LoVo (cell line): ENCODE data around the gene YWHAE.
A peak's percentile ranks its signal among the peaks of the same experiment; 100 is the strongest.
"Not testable (repeated sequence)": the region's sequence is repeated elsewhere in the genome, so short reads cannot be mapped to it uniquely, and the experiment has no call there.

Experiments used
- DNase-seq: peaks from one replicate; pipeline ENCODE4 v3.0.0-alpha.2; 2016; ENCODE audit warnings: low spot score

The YWHAE gene

DNA sequence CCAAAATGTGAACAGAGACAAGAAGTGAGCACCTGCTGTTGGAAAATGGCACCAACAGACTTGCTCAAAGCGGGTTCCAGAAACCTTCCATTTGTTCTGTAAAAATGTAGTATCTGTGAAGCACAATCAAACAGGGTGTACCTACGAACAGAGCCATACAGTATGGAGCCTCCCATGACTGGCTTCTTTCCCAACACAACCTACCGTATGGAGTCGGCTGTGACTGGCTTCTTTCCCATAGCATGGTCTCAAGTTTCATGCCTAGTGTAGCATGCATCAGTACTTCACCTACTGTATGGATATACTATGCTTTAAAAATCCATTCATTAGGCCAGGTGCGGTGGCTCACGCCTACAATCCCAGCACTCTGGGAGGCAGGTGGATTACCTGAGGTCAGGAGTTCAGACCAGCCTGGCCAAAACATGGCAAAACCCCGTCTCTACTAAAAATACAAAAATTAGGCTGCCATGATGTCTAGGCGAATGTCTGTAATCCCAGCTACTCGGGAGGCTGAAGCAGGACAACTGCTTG lies 26.2 kb downstream of the YWHAE start:
- no peak for DNase-seq

GRCh38 chr17:1372618-1373017 lies 27.4 kb downstream of the YWHAE start:
- DNase-seq = no peak

DNA sequence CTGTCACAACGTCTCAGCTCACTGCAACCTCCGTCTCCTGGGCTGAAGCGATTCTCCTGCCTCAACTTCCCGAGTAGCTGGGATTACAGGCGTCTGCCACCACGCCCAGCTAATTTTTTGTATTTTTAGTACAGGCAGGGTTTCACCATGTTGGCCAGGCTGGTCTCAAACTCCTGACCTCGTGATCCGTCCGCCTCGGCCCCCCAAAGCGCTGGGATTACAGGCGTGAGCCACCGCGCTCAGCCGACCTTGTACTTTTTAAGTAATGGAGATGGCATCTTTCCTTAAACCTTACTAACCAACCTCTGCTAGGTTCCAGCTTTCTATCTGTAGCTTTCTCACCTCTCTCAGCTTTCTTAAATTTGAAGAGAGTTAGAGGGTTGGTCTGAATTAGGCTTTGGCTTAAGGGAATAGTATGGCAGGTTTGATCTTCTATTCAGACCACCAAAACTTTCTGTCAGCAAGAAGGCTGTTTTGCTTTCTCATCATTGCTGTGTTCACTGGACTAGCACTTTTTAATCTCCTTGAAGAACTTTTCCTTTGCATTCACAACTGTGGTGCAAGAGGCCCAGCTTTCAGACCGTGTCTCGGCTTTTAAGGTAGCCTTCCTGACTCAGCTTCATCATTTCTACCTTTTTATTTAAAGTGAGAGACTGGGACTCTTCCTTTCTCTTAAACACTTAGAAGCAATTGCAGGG lies 28.0 kb downstream of the YWHAE start:
- DNase-seq = no peak

DNA sequence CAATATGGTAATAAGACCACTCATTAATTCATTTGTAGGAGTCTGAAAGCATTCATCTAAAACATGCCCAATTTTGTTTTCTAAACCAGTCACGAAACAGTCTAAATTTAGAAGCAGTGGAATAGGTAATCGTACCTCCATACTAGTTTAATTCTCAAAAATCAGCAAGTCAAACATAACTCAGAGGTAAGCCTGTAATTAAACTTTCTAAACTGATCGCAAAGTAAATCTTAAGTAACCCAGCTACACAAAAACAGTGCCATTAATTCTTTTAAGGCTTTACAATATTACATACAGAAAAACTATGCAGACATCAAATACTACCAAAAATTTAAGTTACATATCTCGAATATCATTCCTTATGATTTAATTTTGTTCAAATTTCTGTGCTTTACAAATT lies 31.4 kb downstream of the YWHAE start:
- DNase-seq = no peak

GRCh38 chr17:1367351-1367745 lies 32.7 kb downstream of the YWHAE start:
- DNase-seq = no peak

DNA sequence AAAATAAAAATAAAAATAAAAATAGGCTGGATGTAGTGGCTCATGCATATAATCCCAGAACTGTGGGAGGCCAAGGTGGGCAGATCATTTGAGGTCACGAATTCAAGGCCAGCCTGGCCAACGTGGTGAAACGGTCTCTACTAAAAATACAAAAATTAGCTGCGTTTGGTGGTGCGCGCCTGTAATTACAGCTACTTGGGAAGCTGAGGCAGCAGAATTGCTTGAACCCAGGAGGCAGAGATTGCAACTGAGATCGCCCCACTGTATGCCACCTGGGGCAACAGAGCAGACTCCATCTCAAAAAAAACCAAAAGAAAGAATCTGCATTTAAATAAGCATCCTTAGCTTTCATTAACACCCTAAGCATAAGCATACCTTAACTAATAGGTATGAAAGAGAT lies 33.8 kb downstream of the YWHAE start:
- no peak for DNase-seq

DNA sequence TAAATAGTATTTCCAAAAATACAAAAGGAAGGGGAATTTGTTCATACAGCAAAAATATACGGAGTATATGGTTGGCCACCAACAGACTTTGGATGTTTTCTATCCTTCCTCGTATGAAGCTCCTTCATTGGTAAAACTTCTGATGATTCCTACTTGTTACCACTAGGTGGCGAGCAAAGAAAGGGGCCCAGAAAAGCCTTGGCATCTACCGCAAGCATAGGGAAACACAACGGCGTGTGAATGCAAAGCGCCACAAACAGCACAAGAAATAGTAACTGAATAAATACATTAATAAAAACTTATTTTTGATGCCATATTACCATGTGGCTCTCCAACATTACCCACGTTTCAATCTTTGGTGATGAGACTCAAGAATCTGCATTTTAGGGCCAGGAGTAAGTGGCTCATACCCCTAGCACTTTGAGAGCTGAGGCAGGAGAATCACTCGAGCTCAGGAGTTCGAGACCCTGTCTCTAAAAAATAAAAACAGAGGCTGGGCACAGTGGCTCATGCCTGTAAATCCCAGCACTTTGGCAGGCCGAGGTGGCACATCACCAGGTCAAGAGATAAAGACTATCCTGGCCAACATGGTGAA lies 34.5 kb downstream of the YWHAE start:
- DNase-seq = peak; percentile 76

DNA sequence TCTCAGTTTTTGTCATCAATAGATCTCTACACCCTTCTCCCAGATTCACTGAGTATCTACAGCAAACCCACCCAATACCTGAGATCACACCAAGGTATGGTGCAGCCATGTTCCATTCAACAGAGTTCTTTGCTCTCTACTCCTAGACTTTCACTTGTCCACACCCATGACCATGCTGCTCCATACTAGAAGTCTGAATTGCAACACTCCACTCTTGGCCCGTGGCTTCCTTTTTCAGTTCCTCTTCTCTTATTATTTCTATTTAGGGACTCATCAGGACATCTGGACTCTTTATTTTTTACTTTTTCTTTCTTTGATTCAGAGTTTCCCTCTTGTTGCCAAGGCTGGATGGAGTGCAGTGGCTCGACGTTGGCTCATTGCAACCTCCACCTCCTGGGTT lies 37.1 kb downstream of the YWHAE start:
- DNase-seq = no peak

DNA sequence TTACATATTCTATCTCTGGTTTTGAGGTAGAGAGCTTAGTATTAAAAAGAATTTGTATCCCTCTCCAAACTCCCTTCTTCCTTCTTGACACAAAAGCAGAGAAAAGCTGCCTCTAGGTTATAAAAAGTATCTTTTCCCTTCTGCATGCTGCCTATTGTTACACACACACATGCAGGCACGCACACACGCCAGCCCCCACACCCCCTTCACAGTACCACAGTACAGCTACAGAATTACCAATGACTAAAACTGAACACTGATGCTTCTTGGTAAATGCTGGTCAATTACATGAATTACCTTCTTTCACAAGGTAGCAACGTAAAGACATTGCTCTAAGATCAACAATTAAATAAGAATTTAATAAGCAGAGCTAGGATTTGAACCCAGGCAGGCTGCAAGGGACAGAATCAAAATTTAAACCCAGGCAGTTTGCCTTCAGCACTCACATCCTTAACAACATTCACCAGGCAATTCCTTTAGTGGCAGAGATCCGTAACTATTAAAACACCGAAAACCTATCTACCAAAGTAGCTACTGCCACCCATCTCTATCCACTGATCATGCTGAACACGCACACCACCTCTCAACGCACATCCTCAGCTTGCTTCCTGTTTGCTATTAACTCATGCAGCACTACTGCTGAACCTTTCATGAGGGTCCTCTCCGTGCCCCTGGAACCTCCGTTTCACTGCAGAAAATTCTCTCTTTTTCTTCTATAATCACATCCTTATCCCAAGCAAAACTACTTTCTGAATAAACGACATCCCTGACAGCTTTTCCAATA lies 37.8 kb downstream of the YWHAE start:
- no peak for DNase-seq

DNA sequence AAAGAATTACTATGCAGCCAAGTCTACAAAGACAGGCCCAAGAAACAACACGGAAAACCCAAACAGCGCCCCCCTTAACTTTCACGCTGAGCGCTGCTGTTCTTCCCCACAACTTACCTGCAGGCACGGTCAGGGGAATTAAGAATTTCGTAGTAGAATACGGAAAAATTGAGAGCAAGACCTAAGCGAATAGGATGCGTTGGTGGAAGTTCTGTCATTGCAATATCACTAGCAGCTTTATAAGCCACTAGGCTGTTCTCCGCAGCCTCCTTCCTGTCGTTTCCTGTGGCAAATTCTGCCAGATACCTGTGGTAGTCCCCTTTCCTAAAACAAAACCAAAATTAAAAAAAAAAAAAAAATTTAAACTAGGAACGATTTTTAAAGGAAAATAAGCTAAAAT lies 39.0 kb downstream of the YWHAE start:
- no peak for DNase-seq

DNA sequence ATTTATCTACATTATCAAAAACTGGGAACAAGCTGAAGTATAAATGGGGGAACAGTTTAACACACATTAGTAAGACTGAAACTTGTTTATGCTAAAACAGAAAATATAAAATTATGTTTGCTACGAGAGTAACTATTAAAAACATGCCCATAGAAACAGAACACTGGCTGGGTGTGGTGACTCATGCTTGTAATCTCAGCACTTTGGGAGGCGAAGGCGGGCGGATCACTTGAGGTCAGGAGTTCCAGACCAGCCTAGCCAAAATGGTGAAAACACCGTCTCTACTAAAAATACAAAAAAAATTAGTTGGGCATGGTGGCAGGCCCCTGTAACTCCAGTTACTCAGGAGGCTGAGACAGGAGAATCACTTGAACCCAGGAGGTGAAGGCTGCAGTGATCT lies 39.7 kb downstream of the YWHAE start:
- DNase-seq = not testable (repeated sequence)

DNA sequence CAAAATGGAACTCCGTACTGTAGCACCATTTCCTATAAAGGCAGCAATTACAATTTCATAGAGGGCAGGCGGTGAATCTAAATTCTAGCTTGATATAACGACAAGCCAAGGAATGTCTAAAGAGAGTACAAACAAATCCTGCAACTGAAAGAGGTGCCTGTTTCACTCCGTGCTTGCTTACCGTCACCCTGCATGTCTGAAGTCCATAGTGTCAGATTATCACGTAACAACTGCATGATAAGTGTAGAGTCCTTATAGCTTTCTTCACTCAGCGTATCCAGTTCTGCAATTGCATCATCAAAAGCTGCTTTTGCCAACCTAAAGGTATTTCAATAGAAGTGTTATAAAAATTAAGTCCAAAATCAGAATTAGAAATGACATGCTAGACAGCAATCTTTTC lies 46.0 kb downstream of the YWHAE start:
- no peak for DNase-seq

DNA sequence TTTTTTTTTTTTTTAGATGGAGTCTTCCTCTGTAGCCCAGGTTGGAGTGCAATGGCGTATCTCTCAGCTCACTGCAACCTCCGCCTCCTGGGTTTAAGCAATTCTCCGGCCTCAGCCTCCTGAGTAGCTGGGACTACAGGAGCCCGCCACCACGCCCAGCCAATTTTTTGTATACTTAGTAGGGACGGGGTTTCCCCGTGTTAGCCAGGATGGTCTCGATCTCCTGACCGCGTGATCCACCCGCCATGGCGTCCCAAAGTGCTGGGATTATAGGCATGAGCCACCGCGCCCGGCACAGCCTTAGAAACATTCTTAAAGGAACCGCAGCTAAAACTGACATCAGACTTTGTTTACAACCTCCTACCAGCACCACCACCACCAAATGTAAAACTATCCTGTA lies 47.5 kb downstream of the YWHAE start:
- DNase-seq = not testable (repeated sequence)

DNA sequence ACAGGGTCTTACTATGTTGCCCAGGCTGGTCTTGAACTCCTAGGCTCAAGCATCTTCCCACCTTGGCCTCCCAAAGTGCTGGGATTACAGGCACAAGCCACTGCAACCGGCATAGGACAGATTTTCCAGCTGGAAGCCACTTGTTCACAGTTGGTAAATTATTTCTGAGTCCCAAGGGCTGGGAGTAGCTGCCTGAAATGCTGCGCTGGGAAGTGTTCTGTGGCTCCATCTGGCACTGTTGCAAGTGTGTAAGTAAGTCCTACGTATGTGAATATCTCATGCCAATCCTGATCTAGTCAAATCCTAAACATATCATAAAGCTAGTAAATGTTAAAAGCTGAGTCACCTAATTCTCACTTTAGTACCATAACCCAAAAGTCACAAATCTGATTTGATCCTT lies 48.1 kb downstream of the YWHAE start:
- DNase-seq = no peak

DNA sequence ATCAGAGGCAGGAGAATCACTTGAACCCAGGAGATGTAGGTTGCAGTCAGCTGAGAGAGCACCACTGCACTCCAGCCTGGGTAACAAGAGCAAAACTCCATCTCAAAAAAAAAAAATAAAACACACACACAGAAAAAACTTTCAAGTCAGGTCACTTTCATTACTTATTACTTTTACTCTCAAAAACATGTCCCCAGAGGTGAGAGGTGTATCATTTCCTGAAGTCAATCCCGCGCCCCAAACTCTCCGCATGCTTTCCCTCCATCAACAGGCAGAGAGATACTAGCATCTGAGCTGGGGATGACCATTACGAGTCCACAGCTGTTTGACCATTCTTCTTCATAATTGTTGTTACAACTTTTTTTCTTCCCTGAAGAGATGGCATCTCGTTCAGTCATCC lies 48.7 kb downstream of the YWHAE start:
- DNase-seq = no peak

GRCh38 chr17:1347589-1348323 lies 52.3 kb downstream of the YWHAE start:
- no peak for DNase-seq

DNA sequence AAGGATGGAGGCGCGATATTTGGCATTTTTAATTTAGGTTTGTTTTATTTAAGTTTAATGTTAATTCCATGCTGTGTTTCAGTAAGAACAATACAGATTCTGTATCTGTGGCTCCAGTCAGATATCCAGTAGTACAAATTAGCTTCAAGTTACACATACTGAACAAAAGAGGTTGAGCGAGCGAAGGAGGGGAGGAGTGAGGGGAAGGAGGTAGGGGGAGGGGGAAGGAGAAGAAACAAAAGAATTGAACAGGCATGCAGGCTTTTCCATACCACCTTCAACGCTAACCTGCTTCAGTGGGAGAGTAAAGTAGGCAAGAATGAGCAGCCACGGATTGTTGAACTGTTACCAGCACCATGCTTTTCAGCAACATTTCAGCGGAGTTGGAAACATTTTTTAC lies 55.5 kb downstream of the YWHAE start:
- no peak for DNase-seq

GRCh38 chr17:1343554-1343953 lies 56.5 kb downstream of the YWHAE start:
- DNase-seq = no peak

DNA sequence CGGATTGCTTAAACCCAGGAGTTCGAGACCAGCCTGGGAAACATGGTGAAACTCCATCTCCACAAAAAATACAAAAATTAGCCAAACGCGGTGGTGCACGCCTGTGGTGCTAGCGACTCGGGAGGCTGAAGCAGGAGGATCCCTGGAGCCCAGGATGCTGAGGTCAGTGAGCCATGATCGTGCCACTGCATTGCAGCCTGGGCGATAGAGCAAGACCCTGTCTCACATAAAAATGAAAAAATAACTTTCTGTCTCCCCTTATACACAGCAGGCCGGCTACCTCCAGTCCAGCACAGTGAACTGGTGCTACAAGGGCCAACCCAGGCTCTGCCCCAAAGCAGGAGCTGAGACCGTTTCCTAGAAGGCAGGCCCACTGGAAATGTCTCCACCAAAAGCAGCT lies 59.7 kb downstream of the YWHAE start:
- DNase-seq = no peak

GRCh38 chr17:1331708-1332107 lies 68.3 kb downstream of the YWHAE start:
- no peak for DNase-seq

DNA sequence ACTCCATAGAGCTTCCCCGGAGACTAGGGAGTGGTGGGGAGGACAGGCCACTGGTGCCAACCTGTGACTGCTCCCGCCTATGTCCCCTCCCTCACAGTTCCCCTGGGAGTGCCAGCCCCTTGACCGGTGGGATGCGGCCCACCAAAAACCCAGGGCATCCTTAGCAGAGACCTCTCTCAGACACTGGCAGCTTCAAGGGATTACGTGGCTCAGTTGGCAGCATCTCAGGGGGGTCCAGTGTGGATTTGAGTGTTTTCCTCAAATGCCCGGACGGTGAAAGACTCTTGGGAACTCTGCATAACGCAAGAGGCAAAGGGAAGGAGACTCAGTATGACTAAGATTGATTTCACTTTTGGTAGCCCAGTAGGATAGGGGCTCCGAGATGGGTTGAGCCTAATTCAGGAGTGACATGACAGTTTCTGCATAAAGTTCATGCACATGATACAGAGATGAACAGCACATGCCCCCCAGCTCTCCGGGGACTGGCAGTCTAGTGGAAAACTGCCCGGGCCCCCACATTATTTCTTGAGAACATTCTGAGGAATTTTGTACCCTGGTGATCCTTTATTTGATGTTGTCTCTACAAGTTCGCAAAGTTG lies 70.2 kb downstream of the YWHAE start:
- no peak for DNase-seq

DNA sequence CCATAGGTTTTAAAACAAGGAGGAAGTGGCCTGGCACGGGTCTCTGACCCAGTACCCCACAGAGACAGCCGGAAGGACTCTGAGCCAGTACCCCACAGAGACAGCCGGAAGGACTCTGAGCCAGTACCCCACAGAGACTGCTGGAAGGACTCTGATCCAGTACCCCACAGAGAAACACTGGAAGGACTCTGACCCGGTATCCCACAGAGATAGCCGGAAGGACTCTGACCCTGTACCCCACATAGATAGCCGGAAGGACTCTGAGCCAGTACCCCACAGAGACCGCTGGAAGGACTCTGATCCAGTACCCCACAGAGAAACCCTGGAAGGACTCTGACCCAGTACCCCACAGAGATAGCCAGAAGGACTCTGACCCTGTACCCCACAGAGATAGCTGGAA lies 71.6 kb downstream of the YWHAE start:
- DNase-seq = no peak
